GM19452 (cell line): ENCODE results near the gene PTX4.

ENCODE experiments used
- ATAC-seq: cut with Tn5 transposase; IDR thresholded peaks from one replicate; pipeline ENCODE4 v1.9.1; 2021; ENCODE audit not compliant: unreplicated experiment

Gene PTX4, protein sequence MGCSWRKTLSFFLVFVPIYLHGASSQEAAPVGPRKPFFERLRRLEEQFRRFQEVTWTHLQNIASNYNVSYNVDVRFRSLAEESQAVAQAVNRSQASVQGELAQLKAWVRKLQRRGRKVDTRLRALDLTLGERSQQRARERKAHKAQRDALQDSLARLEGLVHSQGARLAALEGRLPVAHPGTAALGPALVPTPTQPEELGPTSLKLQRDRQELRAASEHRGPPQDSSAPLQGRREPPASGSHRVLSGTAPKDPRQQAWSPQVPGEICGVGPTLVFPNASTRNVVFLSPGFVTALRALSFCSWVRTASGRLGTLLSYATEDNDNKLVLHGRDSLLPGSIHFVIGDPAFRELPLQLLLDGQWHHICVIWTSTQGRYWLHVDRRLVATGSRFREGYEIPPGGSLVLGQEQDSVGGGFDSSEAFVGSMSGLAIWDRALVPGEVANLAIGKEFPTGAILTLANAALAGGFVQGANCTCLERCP

DNA sequence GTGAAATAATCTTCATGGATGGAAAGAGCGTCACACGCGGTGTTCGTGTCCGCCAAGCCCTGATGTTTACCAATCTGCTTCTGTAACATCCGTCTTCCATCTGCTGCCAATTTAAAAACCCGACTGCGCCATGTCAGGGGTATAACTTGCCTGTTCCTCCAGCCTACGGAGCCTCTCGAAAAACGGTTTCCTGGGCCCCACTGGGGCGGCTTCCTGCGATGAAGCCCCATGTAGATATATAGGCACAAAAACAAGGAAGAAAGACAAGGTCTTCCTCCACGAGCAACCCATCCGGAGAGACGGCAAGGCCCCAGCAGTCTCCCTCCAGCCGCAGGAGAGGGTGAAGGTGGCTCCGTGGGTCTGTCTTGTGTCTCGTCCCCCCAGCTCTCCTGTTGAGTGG, at the start of gene PTX4:
PTX4 (minus strand) TSS at position 326 of the 400 bp plus-strand sequence; CDS start at position 291, 35 bp downstream.
- no peak for ATAC-seq

DNA sequence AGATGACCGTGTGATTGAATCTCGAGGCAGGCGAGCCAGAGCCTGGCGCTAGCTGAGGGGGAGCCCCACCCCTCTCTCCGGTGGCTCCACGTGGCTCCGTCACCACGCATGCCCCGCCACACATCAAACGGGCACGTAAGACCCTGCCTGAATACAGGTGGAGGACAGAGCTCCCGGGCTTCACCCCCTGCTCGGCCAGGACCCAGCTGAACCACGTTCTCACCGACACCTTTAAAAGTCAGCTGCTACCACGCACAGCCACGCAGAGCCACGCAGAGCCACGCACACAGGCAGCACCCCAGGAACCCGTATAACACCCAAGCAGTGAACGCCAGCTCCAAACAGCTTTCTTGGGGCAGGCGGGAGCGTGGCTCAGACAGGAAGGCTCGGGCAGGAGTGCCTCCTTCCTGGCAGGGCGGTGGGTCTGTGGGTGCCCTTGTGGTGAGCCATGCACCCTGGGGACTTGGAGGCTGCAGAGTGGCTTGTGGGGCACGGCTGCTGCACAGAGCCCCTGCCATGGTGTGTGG, 49.1 kb upstream of the PTX4 start:
- no peak for ATAC-seq

DNA sequence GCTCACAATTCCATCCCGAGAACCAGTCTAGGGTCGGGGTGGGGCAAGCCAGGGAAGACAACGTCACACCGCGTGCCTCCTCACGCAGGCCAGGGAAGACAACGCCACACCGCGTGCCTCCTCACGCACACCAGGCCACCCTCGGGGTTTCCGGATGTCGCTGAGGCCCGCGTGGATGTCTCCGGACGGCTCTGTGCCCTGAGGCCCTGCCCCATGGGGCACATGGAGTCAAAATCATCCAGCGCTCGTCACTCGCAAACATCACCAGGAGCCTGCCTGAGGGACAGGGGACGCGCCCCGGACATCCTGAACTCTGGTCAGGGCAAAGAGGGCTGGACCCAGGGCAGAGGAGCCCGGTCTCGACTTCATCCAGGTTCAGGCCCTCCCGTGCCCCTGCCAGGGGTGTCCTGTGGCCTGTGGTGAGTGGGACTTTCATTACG, 48.4 kb upstream of the PTX4 start:
- ATAC-seq: no peak

DNA sequence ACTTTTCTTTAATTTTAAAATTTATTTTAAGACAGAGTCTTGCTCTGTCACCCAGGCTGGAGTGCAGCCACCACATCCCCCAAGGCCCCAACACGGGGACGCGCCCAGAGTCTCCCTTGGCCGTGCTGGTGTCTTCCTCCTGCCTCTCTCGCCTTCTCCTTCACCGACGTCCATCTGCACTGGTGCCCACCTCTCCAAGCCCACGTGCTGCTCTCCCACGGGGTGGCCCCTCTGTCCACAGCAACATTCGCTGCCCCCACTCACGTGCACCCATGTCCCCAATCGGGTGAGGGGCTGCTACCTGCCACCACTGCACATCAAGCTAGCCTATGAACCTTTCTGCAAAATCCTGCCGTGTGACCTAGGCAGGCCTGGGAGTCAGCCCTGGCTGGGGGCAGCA, 47.9 kb upstream of the PTX4 start:
- ATAC-seq: no peak

DNA sequence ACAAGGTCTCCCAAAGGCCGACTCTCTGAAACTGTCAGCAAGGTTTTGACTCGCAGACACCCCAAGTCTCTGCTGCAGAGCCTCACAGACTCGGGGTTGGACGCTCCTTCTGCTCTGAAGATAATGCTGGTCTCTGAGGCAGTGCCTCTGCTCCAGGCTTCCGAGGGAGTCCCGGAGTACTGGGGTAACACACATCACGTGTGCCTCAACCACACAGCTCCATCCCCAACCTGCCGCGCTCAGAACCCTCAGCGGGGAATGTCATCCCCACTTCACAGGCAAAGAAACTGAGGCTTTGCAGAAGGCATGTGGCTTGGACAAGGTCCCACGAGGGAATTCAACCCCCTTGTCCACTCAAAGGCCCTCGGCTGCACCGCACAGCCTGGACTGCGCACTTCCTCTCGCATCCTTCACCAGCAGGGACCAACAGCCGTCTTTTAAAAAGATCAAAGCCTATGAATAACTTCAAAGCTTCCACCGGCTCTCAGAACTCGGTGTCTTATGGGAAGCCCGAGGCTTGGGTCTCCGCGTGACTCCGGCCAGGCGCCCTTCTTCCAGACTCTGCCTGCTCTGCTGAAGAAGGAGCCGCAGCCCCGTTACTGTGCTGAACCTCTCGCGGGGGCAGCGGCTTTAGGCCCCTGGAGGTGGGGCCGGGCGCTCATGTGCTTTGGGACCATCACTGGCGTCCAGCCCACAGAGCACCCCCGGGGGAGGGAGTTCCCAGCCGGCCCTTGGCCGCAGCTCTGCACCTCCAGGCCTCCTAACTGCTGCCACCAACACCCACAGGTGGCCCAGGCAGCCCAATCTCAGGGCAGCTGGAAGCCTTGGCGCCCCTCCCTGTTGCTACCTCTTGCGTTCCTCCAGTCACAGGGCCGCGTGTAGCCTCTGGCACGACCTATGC, 46.9 kb upstream of the PTX4 start:
- ATAC-seq: no peak

DNA sequence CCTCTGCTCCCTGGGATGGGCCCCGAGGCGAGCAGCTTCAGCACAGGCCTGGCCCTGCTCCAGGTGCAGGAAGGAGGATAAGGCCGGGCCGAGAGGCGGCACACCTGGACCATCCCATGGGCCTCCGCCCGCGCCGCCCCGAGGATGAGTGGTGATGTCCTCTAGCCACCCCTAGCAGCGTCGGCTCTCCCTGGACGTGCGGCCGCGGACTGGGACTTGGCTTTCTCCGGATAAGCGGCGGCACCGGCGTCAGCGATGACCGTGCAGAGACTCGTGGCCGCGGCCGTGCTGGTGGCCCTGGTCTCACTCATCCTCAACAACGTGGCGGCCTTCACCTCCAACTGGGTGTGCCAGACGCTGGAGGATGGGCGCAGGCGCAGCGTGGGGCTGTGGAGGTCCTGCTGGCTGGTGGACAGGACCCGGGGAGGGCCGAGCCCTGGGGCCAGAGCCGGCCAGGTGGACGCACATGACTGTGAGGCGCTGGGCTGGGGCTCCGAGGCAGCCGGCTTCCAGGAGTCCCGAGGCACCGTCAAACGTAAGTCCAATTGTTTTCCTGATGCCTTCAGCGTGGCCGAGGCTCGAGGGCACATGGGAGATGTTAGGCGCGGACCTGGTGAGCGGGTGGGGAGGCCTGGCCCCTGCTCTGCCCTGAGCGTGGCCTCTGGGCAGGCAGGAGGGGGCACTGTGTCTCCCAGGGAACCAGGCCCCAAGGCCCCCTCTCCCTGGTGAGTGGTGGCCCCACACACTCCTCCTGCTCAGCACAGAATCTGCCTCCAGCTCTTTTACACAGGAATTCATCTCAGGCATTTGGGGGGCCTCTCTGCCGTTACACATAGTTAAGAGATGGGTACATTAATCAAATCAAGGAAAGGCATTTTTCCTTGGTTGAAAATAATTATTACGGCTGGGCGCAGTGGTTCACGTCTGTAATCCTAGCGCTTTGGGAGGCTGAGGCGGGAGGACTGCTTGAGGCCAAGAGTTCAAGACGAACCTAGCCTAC, 45.6 kb upstream of the PTX4 start:
- ATAC-seq: no peak

DNA sequence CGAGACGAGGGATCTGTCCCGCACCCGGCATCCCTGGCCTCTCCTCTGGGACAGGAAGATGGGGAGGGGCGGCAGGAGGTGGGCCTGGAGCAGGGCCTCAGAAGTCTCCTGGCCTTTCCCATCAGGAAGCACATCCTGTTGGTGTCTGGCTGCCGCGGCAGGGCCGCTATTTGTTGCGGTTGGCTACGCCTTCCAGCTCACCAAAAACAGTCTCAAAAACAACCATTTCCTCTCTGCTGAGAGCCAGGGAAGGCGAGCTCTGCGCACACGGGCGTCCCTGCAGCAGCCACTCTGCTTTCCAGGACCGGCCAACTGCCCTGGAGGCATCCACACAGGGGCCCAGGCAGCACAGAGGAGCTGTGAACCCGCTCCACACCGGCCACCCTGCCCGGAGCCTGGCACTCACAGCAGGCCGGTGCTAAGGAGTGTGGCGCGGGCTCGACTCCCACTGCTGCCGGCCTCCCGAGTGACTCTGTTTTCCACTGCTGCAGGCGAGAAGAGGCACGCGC, 44.8 kb upstream of the PTX4 start, which contains the start of gene TMEM204:
TMEM204 (plus strand) TSS at position 224 of the 509 bp plus-strand sequence. CDS start 610 bp downstream, outside the sequence.
- no peak for ATAC-seq

DNA sequence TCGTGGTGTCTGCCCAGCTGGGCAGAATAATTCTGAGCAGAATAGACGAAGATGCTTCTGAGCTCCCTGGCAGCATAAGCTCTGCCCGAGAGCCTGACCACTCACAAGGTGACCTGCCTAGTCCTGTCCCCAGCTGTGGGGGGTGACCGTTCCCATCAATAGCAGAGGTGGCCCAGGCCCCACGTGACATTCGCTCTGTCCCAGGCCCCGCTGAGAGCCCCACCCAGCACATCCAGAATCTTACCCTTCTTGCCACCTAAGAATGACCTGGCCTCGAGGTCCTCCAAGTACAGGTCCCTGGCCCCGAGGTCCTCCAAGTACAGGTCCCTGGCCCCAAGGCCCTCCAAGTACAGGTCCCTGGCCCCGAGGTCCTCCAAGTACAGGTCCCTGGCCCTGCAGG, 44.0 kb upstream of the PTX4 start:
- no peak for ATAC-seq

DNA sequence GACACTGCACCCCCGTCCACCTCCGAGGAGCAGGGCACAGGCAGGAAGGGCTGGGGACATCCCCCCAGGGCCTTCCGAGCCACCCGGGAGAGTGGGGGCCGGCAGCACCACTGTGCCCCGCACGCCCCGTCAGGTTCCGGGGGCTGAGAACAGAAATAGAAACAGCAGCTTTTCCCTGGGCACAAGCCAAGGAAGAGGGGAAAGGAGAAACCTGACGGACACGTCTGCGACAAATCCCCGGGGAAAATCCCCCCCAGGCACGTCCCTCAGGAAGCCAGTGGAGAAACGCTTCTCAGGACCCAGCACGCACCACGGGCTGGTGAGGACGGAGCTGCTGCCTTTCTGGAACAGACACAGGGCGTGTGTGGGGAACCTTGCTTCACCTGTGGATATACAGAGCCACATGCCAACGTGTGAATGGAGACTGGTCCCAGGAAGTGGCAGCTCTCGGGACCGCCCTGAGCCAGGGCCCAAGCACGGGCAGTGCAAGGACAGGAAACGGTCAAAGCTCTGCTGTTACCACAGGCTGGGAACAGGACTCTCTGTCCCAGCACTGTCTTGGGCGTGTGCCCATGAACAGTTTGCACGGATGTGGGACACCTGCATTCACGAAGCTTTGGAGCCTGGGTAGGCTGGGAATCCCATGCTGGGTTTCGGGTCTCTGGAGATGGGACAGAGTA, 43.5 kb upstream of the PTX4 start:
- no peak for ATAC-seq

DNA sequence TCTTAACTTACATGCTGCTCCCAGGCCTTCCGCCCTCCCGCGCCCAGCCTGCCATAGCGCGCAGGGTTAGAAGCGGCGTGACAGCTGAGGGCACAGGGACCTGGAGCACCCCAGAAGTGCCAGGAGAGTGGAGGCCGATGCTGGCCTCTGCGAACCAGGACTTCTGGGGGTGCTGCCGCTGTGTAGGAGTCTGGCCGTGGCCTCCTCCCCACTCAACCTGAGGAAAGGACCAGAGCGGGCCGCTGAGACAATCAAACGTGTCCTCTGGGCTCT, 42.8 kb upstream of the PTX4 start:
- ATAC-seq: no peak

DNA sequence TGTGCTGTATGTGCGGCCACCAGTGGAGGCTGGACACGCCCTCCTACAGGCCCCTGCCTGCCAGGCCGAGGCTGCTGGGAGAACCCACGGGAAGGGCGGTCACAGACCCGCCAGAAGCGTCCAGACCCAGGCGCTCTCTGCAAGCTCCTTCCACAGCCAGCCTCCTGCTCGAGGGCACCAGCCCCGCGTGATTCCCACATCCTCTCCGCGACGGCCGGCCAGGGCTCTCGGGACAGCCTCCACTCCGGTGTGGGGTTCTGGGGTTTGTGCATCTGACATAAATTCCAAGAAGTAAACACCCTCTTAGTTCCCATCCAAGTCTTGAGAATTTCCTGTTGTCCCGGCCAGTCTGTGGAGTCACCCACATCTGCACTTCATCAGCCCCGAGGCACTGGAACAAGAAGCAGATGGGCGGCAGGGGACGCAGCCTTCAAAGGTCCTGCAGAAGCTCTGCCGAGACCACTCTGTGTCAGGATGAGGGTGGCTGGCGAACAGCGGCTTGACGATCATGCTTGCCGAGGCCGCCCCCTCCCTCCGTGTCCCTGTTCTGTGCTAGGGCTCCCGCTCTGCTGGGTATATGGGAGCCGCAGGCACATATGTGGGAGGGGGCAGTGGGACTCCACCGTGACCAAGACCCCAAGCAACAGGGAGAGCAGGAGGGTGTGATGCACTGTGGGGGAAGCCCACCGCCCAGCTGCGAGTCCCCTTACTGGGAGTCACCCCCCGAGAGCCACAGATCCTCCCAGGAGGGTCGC, 42.3 kb upstream of the PTX4 start:
- ATAC-seq: no peak

DNA sequence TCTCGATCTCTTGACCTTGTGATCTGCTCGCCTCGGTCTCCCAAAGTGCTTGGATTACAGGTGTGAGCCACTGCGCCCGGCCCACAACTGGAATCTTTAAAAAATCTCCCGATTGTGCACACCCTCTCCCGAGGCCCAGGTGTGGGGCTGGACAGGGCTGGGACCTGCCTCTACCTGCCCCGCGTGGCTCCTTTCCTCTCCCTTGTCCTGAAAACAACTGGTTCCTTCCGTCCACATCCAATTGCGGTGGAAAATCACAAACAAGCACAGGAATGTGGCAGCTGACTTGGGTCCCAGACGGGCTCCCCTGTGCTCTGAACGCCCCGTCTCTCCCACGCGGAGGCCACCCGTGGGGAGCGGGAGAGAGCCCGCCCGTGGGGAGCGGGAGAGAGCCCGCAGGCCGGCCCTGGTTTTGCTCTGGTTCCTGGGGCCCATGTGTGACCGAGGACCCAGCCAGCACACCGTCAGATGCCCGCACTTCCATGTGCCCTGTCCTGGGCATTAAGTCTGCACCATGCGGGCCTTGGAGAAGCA, 41.7 kb upstream of the PTX4 start:
- no peak for ATAC-seq

DNA sequence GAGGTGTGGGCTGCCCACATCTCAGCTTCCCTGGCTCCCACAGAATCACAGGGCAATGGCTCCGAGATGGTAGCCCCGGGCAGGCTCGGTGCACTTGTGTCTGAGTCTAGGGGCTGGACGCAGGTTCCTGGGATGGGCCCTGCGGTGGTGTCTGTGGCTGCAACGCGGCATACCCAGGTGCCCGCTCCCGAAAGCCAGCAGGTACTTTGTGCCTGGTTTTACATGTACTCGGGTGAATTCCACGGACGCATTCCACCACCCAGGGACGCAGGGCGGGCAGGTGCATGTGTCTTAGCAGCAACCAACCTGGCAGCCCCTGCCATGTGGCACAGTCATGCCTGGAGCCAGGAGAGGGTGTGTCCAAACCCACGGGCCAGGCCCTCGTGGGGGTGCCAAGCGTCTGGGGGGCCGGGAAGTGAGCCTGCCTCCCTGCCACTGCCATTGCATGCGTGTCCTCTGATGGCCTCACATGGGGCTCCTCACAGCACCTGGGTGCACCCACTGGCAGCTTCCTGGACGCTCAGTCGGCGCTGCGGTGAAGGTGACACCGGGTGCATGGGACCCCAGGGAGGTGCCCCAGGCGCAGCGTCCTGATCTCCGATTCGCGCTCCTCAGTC, 40.3 kb upstream of the PTX4 start:
- ATAC-seq: no peak

DNA sequence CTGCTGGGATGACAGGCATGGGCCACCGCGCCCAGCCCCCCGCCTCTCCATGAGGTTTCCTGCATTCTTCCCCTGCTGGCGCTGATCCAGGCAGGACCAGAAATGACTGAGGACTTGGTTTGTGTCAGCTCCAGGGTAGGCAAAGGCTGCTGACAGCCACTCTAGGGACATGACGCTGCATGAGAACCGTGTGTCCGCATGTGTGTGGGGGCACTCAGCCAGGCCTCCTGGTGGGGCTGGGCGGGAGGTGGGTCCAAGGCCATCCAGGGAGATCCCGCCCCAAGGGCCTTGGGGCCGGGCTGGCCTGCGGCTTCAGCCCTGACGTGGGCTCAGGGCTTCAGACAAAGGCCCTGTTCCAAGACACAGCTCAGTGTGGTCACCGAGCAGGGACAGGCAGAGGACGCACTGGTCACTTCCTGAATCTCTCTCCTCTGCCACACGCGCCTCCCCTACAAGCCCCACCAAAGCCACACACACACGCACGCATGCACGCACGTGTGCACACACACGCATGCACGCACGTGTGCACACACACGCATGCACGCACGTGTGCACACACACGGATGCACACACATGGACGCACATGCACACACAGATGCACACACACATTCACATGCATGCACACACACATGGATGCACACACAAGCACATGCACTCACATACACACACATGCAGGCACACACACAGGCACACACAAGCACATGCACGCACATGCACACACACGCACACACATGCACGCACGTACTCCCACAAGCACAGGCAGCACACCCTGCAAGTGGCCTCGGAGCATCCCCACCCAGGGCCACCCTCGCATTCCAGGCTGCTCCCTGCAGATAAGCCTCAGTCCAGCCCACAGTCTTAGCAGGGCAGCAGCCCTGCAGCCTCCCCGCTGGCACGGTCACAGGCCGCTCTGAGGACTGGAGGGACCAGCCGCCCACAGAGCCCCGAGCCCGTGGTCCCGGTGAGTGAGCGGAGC, 39.4 kb upstream of the PTX4 start:
- no peak for ATAC-seq

DNA sequence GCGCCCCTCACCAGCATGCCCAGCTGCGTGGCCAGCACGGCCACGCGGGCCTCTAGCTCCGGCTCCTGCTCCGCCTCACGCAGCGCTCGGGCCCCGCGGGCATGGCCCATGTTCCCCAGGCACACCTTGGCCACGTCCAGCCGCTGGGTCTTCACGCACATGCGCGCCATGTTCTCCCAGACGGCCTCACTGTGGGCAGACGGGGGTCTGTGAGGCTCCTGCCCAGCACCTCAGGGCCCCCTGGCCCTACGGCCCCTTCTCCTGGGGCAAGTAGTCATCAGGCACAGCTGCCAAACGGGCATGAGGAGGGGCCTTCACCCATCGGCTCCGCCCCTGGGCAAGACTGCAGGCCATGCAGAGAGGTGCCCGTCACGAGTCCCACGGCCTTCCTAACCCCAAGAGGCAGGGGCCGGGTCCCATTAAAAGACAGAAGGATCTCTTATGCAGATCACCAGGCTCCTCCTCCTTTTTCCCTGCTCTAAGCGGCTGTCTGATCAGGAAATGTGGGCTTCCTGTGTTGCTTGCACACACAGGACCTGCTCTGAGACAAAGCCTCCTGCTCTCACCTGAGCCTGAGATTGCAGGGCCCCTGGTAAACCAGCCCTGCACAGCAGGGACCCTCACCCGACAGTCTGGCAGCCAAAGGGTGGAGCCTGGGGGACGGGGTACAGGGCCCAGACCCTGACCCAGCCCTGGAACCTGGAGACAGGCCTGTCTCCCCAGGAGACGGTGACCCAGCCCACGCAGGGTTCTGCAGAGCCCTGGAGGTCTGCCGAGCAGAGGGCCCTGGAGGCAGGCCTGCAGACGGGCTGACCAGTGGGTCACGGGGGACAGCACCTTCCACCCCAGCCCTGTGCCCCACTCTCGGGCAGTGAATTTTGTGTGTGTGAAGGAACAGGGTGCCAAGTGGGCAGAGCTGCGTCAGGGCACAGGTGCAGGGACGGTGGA, 38.1 kb upstream of the PTX4 start:
- no peak for ATAC-seq
